SK-N-SH (cell line): ENCODE results near the gene BCO2. TPM values are rescaled to one million over a fixed set of nuclear protein-coding genes. Genes with fewer than 3 reads are reported as not detected.

ENCODE experiments used
- CTCF ChIA-PET: fragments of 300-600, 350-600 bp; formaldehyde crosslinking; extraction: SDS; loops from one replicate; lab custom pipeline; 2021; lab: Yijun Ruan, JAX
- POLR2A ChIA-PET: fragments of 350-600 bp; sonication (Branson Sonifier 250); formaldehyde crosslinking; extraction: SDS; loops from one replicate; lab custom pipeline; 2020; ENCODE audit warnings: antibody characterized with exemption, inconsistent platforms; lab: Yijun Ruan, JAX
- DNase-seq: peaks from one replicate; pipeline ENCODE4 v3.0.0; 2012
- H2AFZ ChIP-seq: fragments of 200-600 bp; sonication (generic); 2 replicates; pipeline ENCODE4 v1.8.1; 2016; ENCODE audit warnings: antibody characterized with exemption, mild to moderate bottlenecking, low read depth
- H3F3A ChIP-seq: fragments of 200-600 bp; sonication (generic); replicated peaks from 2 replicates; pipeline ENCODE3; 2016; ENCODE audit warnings: antibody characterized with exemption, mild to moderate bottlenecking; ENCODE audit not compliant: insufficient read depth
- H3K27ac ChIP-seq, 2 experiments: fragments of 200-500 bp in 1 of 2; fragments of 200-600 bp in 1 of 2; sonication (Bioruptor generic) in 1 of 2; sonication (generic), shearing (Covaris generic) in 1 of 2; 2 replicates each; pipeline versions ENCODE4 v1.5.1 to v1.6.1; 2014 to 2016; ENCODE audit warnings: low read depth in 2 of 2, inconsistent platforms in 1 of 2, low read length in 1 of 2, mild to moderate bottlenecking in 1 of 2, mixed read lengths in 1 of 2
- H3K27me3 ChIP-seq: fragments of 200-600 bp; sonication (generic), shearing (Covaris generic); 2 replicates; pipeline ENCODE4 v1.6.1; 2016; ENCODE audit warnings: mixed run types; ENCODE audit not compliant: insufficient read depth
- H3K36me3 ChIP-seq, 2 experiments: fragments of 200-500 bp in 1 of 2; fragments of 200-600 bp in 1 of 2; sonication (Bioruptor generic) in 1 of 2; sonication (generic) in 1 of 2; replicated peaks in 1 of 2; 2 replicates each; pipeline versions ENCODE3 to v1.5.1; 2014 to 2016; ENCODE audit warnings: low read length in 1 of 2, mild to moderate bottlenecking in 1 of 2; ENCODE audit not compliant: insufficient read depth in 2 of 2, control insufficient read depth in 1 of 2
- H3K4me1 ChIP-seq, 2 experiments: fragments of 200-500 bp in 1 of 2; fragments of 200-600 bp in 1 of 2; sonication (Bioruptor generic) in 1 of 2; sonication (generic), shearing (Covaris generic) in 1 of 2; 2 replicates each; pipeline versions ENCODE4 v1.5.1 to v1.6.1; 2014 to 2016; ENCODE audit warnings: low read depth in 1 of 2, low read length in 1 of 2, mixed run types in 1 of 2; ENCODE audit not compliant: insufficient read depth in 2 of 2, control insufficient read depth in 1 of 2
- H3K4me2 ChIP-seq: fragments of 200-600 bp; sonication (generic), shearing (Covaris generic); 2 replicates; pipeline ENCODE4 v1.6.1; 2017; ENCODE audit warnings: mixed run types
- H3K4me3 ChIP-seq, 2 experiments: fragments of 200-500 bp in 1 of 2; fragments of 200-600 bp in 1 of 2; sonication (Bioruptor generic) in 1 of 2; sonication (generic), shearing (Covaris generic) in 1 of 2; 2 replicates each; pipeline versions ENCODE4 v1.5.1 to v1.8.1; 2014 to 2016; ENCODE audit warnings: low read depth in 2 of 2, inconsistent platforms in 1 of 2, low read length in 1 of 2, mild to moderate bottlenecking in 1 of 2, mixed read lengths in 1 of 2, moderate library complexity in 1 of 2
- H3K79me2 ChIP-seq: fragments of 200-600 bp; sonication (generic); 2 replicates; pipeline ENCODE4 v1.8.1; 2017; ENCODE audit warnings: mild to moderate bottlenecking; ENCODE audit not compliant: insufficient read depth
- H3K9ac ChIP-seq: fragments of 200-600 bp; sonication (generic); 2 replicates; pipeline ENCODE4 v1.6.1; 2017; ENCODE audit warnings: mixed run types
- H3K9me2 ChIP-seq: fragments of 200-600 bp; sonication (generic); 2 replicates; pipeline ENCODE4 v1.6.1; 2017; ENCODE audit warnings: mixed run types
- H3K9me3 ChIP-seq: fragments of 200-600 bp; sonication (generic); 2 replicates; pipeline ENCODE4 v1.6.1; 2017; ENCODE audit warnings: mixed run types, mild to moderate bottlenecking, moderate library complexity
- H4K20me1 ChIP-seq: fragments of 200-600 bp; sonication (generic); 2 replicates; pipeline ENCODE4 v1.6.1; 2017; ENCODE audit warnings: mild to moderate bottlenecking, mixed run types; ENCODE audit not compliant: insufficient read depth
- CHD2 ChIP-seq: fragments of 150-350 bp; IDR thresholded peaks from 2 replicates; pipeline ENCODE4 v1.6.1; 2018; ENCODE audit warnings: low read length; ENCODE audit not compliant: partially characterized antibody
- ELF1 ChIP-seq: IDR thresholded peaks from 2 replicates; pipeline ENCODE4 v1.4.0; 2012
- EZH2phosphoT487 ChIP-seq: fragments of 200-600 bp; sonication (generic); IDR thresholded peaks from 2 replicates; pipeline ENCODE4 v1.6.1; 2017; ENCODE audit warnings: low read depth, mixed run types, mild to moderate bottlenecking, antibody characterized with exemption, moderate library complexity, borderline replicate concordance
- FOXM1 ChIP-seq: IDR thresholded peaks from 2 replicates; pipeline ENCODE4 v1.4.0; 2012; ENCODE audit warnings: low read depth, mild to moderate bottlenecking
- GABPA ChIP-seq: IDR thresholded peaks from 2 replicates; pipeline ENCODE4 v1.4.0; 2012; ENCODE audit warnings: low read depth, mild to moderate bottlenecking
- MEF2A ChIP-seq: IDR thresholded peaks from 2 replicates; pipeline ENCODE4 v1.4.0; 2012; ENCODE audit warnings: low read depth, borderline replicate concordance
- MXI1 ChIP-seq: IDR thresholded peaks from 2 replicates; pipeline ENCODE4 v1.6.1; 2012; ENCODE audit warnings: mild to moderate bottlenecking, low read depth, low read length, improper control_type of control experiment
- NFIC ChIP-seq: IDR thresholded peaks from 2 replicates; pipeline ENCODE4 v1.4.0; 2012; ENCODE audit warnings: borderline replicate concordance
- NRF1 ChIP-seq: IDR thresholded peaks from 2 replicates; pipeline ENCODE4 v1.6.1; 2012; ENCODE audit warnings: low read depth, mild to moderate bottlenecking, low read length
- RAD21 ChIP-seq: IDR thresholded peaks from 2 replicates; pipeline ENCODE4 v1.6.1; 2012; ENCODE audit warnings: mild to moderate bottlenecking, low read length
- TAF1 ChIP-seq: IDR thresholded peaks from 2 replicates; pipeline ENCODE4 v1.6.1; 2012; ENCODE audit warnings: low read depth, mild to moderate bottlenecking, low read length, moderate library complexity, borderline replicate concordance
- YY1 ChIP-seq: IDR thresholded peaks from 2 replicates; pipeline ENCODE4 v1.4.0; 2012; ENCODE audit warnings: low read depth, mild to moderate bottlenecking
- WGBS: methylation state at CpG from one replicate; pipeline ENCODE4 v1.1.6; 2017; ENCODE audit warnings: low lambda C conversion rate; 5-methylcytosine and 5-hydroxymethylcytosine counted together
- polyA plus RNA-seq, 3 experiments: library from polyadenylated mRNA; depleted of rRNA; stranded (reverse); fragments of >200 nt; gene quantifications; 2 replicates each; pipeline ENCODE4 v1.2.3, GENCODE V29; 2012
- TF ChIP-seq, protein P1 (sequence below): fragments of 200-600 bp; sonication (generic); IDR thresholded peaks from 2 replicates; pipeline ENCODE4 v1.6.1; 2017; ENCODE audit warnings: antibody characterized with exemption, mild to moderate bottlenecking, moderate library complexity
- TF ChIP-seq, protein P2 (sequence below): fragments of 150-350 bp; IDR thresholded peaks from 2 replicates; pipeline ENCODE4 v1.6.1; 2017; ENCODE audit warnings: antibody characterized with exemption, low read length, low read depth, borderline replicate concordance
- TF ChIP-seq, protein P3 (sequence below): IDR thresholded peaks from 2 replicates; pipeline ENCODE4 v1.4.0; 2012; ENCODE audit warnings: low read depth, borderline replicate concordance
- TF ChIP-seq, protein P4 (sequence below): IDR thresholded peaks from 2 replicates; pipeline ENCODE4 v1.6.1; 2012; ENCODE audit warnings: mild to moderate bottlenecking, low read depth, low read length, moderate library complexity

The BCO2 gene
- polyA plus RNA-seq, 1 of the 3 experiments (the other 2 are of a cell fraction) = 0.87 TPM

DNA sequence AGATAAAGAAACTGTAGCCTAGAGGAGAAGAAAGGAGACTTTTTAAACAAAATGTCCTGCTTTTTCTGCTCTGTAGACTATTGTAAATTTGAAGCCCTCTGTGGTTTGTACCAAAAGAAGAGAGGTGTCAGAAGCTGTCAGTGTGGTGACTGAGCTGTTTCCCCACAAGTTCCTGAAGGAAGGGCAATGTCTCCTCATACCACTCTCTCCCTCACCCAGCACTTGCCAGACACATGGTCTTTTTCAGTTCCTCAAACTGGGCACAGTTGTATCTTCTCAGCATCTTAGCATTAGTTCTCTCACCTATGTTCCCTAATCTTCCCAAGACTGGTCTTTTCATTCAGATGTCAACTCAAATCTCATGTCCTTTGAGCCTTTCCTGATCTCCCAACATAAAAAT is 4.3 kb downstream of the BCO2 start:
- TF ChIP-seq TAF1 (no peak), YY1 (no peak), RAD21 (no peak), EZH2phosphoT487 (no peak), NRF1 (no peak), MXI1 (no peak)
- TF ChIP-seq, protein P1, sequence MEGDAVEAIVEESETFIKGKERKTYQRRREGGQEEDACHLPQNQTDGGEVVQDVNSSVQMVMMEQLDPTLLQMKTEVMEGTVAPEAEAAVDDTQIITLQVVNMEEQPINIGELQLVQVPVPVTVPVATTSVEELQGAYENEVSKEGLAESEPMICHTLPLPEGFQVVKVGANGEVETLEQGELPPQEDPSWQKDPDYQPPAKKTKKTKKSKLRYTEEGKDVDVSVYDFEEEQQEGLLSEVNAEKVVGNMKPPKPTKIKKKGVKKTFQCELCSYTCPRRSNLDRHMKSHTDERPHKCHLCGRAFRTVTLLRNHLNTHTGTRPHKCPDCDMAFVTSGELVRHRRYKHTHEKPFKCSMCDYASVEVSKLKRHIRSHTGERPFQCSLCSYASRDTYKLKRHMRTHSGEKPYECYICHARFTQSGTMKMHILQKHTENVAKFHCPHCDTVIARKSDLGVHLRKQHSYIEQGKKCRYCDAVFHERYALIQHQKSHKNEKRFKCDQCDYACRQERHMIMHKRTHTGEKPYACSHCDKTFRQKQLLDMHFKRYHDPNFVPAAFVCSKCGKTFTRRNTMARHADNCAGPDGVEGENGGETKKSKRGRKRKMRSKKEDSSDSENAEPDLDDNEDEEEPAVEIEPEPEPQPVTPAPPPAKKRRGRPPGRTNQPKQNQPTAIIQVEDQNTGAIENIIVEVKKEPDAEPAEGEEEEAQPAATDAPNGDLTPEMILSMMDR = no peak
- TF ChIP-seq, protein P2, sequence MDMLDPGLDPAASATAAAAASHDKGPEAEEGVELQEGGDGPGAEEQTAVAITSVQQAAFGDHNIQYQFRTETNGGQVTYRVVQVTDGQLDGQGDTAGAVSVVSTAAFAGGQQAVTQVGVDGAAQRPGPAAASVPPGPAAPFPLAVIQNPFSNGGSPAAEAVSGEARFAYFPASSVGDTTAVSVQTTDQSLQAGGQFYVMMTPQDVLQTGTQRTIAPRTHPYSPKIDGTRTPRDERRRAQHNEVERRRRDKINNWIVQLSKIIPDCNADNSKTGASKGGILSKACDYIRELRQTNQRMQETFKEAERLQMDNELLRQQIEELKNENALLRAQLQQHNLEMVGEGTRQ = no peak
- TF ChIP-seq, all 33 proteins: peak for 0
- H3K9me3 ChIP-seq = no peaks in the 10 kb centered on the region
- H3K4me2 ChIP-seq = no peak overlapping the region
- no peak overlapping the region for H3K4me3 ChIP-seq
- H3K27ac ChIP-seq = no peak overlapping the region
- H3K36me3 ChIP-seq = no peaks in the 10 kb centered on the region
- no peak for DNase-seq
- no peaks in the 10 kb centered on the region for H3K27me3 ChIP-seq
- H3K4me1 ChIP-seq = peaks cover 4 to 6% of the 10 kb centered on the region in 2 experiments; a peak in 2 of 4 replicates
- no peaks in the 10 kb centered on the region for H3F3A ChIP-seq
- H3K9ac ChIP-seq = no peak overlapping the region
- POLR2A ChIA-PET = no interaction called here
- no peaks in the 10 kb centered on the region for H3K9me2 ChIP-seq
- H2AFZ ChIP-seq = no peak overlapping the region
- no peaks in the 10 kb centered on the region for H3K79me2 ChIP-seq
- H4K20me1 ChIP-seq = no peaks in the 10 kb centered on the region
- CTCF ChIA-PET = no interaction called here

DNA sequence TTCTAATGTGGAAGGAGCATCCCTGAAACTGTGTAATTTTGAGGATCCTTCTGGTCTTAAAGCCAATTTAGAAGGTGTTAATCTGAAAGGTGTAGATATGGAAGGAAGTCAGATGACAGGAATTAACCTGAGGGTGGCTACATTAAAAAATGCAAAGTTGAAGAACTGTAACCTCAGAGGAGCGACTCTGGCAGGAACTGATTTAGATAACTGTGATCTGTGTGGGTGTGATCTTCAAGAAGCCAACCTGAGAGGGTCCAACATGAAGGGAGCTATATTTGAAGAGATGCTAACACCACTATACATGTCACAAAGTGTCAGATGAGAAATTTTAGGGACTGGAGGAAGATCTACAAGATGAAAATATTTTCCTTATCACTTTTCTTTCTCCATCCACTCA is 7.6 kb downstream of the BCO2 start:
- Histone ChIP-seq H3K4me1 (no peaks in the 10 kb centered on the region), H3K36me3 (no peaks in the 10 kb centered on the region), H3K4me2 (no peak overlapping the region), H3K79me2 (no peaks in the 10 kb centered on the region), H2AFZ (no peak overlapping the region), H3F3A (no peaks in the 10 kb centered on the region), H4K20me1 (no peaks in the 10 kb centered on the region), H3K9ac (no peak overlapping the region), H3K4me3 (no peak overlapping the region), H3K9me2 (no peaks in the 10 kb centered on the region), H3K9me3 (no peaks in the 10 kb centered on the region), H3K27me3 (no peaks in the 10 kb centered on the region), H3K27ac (no peak overlapping the region)
- DNase-seq = no peak
- WGBS = 71% methylated on average over 1 of the region's 1 CpG
- ChIA-PET POLR2A (no interaction called here), CTCF (no interaction called here)
- TF ChIP-seq NFIC = no peak

DNA sequence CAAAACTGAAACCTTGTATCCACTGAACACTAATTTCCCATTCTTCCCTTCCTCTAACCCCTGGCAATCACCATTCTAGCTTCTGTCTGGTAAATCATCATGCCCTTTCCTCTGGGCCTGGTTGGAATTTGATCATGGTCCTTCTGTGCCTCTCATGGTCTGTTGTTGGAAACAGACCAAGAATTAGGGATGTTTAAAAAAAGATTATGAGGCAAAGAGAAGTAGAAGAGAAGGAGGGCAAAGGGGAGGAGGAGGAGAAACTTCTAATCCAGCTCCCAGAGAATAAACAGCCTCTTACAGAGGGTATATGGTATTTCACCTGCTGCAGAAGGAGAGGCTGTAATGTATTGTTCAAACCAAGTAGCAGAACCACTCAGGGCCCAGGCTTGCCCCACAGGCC is 10.6 kb downstream of the BCO2 start:
- CTCF ChIA-PET = interaction anchor here (1.8 kb wide), 1 partner anchor 11 kb away, joined by 3 read pairs; the partner anchor contains the start of gene BCO2
- TF ChIP-seq YY1 = no peak
- no peak for TF ChIP-seq ELF1
- no peak for TF ChIP-seq MEF2A
- TF ChIP-seq, protein P3, sequence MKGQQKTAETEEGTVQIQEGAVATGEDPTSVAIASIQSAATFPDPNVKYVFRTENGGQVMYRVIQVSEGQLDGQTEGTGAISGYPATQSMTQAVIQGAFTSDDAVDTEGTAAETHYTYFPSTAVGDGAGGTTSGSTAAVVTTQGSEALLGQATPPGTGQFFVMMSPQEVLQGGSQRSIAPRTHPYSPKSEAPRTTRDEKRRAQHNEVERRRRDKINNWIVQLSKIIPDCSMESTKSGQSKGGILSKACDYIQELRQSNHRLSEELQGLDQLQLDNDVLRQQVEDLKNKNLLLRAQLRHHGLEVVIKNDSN = no peak
- no peak for TF ChIP-seq FOXM1
- TF ChIP-seq, protein P4, sequence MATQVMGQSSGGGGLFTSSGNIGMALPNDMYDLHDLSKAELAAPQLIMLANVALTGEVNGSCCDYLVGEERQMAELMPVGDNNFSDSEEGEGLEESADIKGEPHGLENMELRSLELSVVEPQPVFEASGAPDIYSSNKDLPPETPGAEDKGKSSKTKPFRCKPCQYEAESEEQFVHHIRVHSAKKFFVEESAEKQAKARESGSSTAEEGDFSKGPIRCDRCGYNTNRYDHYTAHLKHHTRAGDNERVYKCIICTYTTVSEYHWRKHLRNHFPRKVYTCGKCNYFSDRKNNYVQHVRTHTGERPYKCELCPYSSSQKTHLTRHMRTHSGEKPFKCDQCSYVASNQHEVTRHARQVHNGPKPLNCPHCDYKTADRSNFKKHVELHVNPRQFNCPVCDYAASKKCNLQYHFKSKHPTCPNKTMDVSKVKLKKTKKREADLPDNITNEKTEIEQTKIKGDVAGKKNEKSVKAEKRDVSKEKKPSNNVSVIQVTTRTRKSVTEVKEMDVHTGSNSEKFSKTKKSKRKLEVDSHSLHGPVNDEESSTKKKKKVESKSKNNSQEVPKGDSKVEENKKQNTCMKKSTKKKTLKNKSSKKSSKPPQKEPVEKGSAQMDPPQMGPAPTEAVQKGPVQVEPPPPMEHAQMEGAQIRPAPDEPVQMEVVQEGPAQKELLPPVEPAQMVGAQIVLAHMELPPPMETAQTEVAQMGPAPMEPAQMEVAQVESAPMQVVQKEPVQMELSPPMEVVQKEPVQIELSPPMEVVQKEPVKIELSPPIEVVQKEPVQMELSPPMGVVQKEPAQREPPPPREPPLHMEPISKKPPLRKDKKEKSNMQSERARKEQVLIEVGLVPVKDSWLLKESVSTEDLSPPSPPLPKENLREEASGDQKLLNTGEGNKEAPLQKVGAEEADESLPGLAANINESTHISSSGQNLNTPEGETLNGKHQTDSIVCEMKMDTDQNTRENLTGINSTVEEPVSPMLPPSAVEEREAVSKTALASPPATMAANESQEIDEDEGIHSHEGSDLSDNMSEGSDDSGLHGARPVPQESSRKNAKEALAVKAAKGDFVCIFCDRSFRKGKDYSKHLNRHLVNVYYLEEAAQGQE = no peak
- no peak for TF ChIP-seq CHD2
- TF ChIP-seq GABPA = no peak

More for the DNA sequence above, 10.6 kb downstream of the BCO2 start:
- H3K4me2 ChIP-seq = no peak overlapping the region
- POLR2A ChIA-PET = no interaction called here
- H3K27me3 ChIP-seq = no peaks in the 10 kb centered on the region
- no peaks in the 10 kb centered on the region for H3F3A ChIP-seq
- no peaks in the 10 kb centered on the region for H3K36me3 ChIP-seq
- H3K4me3 ChIP-seq = no peak overlapping the region
- DNase-seq = no peak
- no peak overlapping the region for H2AFZ ChIP-seq
- H3K4me1 ChIP-seq = no peaks in the 10 kb centered on the region
- H3K9me3 ChIP-seq = no peaks in the 10 kb centered on the region
- no peaks in the 10 kb centered on the region for H3K79me2 ChIP-seq
- no peak overlapping the region for H3K27ac ChIP-seq
- H3K9ac ChIP-seq = no peak overlapping the region
- no peaks in the 10 kb centered on the region for H3K9me2 ChIP-seq
- H4K20me1 ChIP-seq = no peaks in the 10 kb centered on the region
